Islet precursor cell (in vitro differentiated cells): ENCODE results near the gene TOMM7.

Experiments
- DNase-seq: peaks from one replicate; pipeline ENCODE4 v3.0.0-alpha.2; 2018

The TOMM7 gene

DNA sequence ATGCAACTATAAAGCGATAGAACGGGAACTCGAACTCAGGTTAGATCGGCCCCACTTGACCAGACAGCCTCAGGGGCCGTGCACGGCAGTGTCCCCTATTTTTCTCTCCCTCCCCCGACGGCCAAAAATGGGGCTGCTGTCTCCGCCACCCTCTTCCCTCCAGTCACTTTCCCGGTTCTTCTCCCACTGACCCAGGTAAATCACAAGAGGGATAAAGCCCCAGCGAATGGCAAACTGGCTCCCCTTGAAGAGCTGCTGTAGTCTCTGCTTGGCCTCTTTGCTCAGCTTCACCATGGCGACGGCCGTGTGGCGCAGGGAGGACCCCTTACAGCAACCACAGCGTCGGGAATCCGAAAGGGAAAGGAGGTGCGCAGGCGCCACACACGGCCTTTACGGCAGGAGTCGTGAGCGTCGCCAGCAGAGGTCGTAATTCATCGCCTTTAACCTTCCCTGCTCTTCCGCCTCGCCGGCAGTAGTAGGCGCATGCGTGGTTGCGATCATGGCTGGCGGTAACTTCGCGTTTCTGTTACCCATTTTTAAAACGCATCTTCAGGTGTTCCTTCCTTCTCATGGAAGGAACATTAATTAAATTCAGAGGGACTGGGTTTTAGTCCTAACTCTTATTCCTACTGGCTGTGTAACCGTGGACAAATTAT lies at the start of gene TOMM7:
Gene TOMM7, minus strand, starts transcription at position 364 of the 656 bp plus-strand sequence. Its CDS starts 70 bp downstream, at position 294.
- DNase-seq = peak; percentile 97

DNA sequence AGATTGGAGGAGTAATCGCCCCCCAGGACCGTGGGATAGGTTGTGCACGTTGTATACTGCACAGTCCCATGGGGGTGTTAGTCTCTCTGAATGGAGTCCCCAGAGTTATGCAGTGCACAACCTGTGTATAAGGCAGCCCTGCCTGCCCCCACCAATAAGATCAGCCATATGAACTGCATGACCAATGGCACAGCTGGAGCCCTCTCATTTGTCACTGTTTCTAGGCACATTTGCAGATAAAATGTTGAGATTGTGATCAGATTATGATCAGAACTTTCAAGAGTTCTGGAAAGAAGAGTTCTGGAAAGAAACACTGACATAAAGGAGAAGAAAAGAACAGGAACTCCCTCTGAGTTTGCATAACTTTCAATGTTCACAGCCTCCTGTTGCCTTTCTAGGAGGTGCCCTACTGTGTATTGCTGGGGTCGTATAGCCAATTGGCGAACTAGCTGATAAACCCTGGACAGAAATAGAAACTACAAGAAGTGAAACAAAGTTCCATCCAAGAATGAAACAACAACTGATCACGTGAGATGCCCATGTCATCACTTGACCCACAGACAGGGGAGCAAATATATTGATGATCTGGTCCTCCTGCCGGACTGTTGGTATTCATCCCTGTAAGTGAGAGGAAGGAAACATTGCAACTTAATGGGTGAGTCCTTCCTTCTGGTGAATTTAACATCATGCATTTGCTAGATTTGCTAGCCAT lies 49.6 kb upstream of the TOMM7 start:
- no peak for DNase-seq

DNA sequence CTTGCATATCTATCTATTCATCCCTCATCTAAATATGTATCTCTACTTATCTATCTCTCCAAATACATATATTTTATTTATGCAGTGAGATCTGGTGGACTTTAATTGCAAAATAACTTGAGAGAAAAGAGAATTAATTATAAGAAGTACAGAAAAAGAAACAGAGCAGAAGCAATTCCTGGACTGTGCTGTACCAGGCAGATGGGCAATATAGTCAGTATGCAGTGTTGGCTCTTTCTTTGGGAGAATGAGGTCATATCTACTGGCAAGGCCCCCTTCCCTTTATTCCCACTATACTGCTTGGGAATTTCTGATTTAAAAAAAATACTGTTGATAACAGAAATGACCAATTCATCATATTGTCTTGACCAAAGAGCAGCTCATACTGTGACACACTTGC lies 49.0 kb upstream of the TOMM7 start:
- no peak for DNase-seq

DNA sequence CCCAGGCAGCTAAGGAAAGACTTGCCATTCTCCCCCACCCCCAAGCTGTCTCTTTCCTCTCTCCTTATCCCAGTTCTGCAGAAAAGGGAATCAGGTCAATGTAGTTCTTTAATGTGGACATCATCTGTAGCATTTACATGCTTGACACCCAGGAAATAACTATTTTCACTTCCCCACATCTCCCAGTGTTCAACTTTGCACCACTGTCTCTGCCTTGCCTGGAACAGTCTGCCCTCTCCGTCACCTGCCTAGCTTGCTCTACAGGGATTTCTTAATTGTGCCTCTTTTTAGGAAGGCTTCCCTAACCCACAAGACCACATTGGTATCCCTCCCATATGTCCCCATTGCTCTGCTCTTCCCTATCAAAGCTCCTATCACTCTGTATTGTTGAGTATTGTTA lies 45.9 kb upstream of the TOMM7 start:
- no peak for DNase-seq

DNA sequence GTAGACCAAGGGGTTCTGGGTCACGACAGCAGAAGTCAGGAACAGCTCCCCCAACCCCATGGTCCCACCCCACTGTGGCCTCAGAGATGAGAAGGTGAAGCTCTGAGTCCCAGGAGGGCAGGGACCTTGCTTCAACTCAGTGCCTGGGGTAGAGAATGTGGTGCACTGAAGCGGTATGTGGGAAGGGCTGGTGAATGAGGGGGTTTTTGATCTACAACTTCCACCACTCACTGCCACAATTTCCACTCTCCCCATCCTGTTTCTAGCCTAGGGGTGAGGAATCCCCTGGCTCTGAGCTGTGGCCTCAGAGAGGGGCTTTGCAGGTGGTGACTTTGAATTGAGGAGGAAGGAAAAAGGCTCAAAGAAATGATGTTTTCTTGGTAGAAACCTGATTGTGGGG lies 44.9 kb upstream of the TOMM7 start:
- no peak for DNase-seq

DNA sequence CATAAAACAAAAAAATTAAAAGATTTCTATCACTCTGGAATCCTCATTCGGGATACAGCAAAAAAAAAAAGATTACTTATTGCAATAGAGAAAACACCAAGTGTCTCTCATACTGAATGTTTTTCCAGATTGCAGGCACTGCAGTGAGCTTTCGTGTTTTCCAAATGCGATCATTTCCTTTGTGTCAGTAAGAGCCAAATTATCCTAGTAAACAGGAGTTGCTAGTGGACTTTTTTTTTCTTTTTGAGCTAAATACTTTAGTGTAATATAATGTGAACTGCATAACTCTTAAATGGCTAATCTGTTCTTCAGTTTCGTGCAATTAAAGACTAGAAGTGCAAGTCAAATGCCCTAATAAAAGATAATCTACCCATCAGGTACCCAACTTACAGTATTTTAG lies 44.4 kb upstream of the TOMM7 start:
- no peak for DNase-seq

DNA sequence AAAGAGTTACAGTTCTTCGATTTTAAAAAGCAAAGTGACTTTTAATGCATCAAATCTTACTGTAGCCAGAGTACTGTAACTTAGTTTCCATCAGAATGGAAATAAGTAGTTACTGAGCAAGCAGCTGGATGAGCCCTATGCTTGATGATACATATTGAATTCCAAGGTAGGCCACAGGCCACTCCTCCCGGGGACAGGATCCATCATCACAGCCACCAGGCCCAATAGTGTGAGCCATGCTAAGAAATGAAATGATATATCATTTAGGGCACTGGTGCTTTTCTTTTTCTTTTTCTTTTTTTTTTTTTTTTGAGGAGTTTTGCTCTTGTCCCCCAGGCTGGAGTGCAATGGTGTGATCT lies 42.9 kb upstream of the TOMM7 start:
- peak; percentile 2 for DNase-seq

DNA sequence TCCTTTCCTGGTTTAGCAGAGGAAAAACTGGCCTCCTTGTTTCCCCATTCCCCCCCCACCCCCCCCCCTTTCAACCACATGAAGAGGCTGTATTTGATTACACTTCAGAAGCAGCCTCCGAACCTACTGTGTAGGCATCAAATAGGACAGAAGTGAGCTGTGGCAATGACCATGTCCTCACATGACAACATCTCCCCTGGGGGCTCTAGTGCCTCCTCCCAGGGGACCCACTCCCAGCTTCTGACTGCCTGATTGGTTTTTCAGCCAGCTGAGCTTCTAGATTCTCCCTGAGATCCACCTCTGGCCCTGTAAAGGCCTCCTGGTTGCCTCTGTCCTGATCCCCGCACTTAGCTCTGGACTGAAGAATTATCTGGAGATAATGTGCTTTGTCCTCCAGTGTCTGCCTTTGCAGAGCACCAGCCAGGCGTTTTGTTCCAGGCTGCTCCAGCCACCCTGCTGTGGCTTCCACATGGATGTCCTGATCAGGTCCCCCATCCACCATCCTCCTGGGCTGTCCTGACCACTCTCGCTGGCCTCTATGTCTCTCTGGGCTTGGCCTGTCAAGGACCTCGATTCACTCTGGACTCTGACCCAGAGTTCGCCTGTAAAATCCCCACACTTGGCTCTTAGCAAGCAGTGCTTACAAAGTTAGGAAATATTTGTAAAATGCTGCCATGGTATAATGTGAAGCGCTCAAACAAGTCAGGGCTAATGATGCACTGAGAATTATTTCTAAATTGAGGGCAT lies 42.4 kb upstream of the TOMM7 start:
- peak; percentile 55 for DNase-seq

DNA sequence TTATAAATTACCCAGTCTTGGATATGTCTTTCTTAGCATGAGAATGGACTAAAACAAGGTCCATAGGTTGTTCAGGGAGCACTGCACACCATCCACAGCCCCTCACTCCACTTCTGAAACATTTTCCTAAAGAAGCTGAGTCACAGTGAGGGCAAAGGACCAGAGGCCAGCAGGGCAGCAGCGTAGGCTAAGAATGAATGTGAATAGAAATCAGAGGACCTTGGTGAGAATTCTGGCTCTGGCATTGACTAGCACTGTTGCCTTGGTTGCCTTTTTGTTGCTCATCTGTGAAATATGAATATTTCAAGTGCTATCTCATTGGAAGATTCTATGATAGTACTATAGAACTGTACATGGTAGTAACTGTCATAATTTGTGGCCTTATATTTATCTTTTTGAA lies 41.7 kb upstream of the TOMM7 start:
- DNase-seq = no peak

DNA sequence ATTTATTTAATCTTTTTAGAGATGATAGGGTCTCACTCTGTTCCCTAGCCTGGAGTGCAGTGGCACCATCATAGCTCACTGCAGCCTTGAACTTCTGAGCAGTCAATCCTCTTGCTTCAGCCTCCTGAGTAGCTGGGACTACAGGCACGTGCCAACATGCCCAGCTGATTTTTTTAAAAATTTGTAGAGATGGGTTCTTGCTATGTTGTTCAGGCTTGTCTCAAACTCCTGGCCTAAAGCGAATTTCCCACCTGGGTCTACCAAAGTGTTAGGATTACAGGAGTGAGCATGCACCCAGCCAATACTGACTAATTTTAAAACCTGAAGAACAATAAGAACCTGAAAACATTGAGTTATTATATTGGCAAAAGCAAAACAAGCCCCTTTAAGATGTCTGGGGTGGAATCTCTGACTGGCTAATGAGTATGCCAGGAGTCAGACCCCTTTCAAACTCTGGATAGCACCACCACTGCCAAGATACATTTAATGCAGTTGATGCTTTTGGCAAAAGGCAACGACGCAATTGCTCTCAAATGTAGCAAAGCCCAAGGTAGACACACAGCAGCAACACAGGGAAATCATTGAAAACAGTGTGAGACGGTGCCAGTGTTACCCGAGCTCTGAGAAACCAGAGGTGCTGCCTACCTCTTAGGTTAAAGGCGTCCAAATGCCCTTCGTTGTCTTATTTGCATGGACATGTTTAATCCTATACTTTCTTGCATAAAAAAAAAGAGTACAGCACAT lies 40.7 kb upstream of the TOMM7 start:
- DNase-seq = peak; percentile 29

DNA sequence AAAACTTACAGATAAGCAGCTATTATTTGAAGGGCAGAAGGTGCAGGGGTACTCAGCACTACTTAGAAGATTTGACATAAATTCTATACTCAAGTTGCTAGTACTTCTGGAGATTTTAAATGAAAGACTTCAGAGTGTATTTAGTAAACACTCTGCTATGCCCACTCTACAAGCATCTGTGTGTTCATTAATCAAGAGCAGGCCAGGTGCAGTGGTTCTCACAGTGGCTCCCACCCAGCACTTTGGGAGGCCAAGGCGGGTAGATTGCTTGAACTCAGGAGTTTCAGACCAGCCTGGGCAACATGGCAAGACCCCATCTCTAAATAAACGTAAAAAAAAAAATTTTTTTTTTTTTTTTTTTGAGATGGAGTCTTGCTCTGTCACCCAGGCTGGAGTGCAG lies 38.9 kb upstream of the TOMM7 start:
- DNase-seq = peak; percentile 20

DNA sequence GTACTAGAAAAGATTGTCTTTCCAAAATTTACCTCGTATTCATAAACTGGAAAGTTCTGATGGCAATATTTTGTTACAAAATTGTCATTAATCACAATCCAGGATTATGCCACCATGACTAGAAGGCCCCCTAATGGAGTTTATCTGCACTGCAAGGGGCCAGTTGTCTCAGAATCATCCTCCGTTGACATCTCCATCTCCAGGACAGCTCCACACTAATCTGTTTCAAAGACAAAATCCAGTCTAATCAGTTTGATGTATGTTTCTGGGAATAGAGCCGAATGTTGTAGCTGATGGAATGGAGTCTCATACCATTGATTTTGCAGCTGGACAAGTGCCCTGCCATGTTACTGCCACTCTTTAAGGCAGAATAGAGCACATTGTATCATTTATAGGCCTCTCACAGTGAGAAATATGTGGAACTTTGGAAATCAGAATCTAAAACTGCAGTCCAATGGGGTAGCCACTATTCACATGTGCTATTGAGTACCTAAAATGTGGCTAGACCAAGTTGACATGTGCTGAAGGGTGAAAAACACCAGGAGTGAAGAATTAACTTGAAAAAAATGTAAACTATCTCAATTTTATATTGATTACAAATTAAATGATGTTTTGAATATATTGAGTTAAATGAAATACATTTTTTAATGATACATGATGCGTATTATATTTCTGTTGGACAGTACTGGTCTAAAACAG lies 38.3 kb upstream of the TOMM7 start:
- DNase-seq = peak; percentile 39

DNA sequence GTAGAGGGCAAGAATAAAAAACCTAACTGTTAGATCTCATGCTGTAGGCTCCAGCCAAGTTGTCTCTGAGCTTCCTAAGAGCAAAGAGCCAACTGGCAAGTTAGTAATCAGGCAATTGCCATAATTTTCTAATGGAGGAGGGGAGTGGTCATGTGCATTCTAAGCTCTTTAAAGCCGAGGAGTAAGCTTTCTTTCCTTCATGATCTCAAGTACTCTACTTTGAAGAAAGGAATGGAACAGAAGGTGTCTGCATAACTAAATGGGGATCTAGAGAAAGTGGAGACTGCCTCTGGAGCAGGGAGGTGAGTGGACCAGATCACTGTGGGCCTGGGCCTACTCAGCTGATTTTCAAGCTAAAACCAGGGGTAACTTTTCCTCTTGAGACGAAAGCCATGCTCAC lies 37.7 kb upstream of the TOMM7 start:
- no peak for DNase-seq

DNA sequence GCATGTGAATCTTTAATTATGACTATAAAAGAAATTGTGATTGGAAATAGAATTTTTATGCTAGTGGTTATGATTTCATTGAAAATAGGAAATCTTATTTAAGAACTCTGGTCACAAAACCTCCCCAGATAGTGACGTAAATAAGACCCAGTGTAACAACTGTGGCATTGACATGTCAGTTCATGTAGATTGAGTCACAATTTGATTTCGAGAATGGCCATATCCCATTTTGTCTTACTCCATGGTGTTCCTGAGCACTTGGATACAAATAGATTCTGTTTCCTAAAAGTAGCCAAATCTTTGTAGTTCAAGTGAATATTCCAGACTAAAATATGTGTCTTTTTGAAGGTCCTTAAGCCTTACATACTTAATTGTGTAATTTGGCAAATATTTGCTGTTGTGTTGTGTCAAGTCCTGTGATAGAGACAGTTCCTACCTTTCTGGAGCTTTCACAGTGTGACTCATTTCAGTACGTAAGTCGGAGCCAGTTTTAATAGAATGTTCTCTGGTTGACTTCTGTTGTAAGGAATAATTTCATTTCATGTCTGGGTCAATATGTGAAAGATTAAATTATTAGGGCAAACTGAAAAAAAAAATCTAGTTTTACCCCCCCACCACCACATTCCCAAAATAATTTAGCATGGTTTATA lies 37.1 kb upstream of the TOMM7 start:
- DNase-seq = peak; percentile 4

DNA sequence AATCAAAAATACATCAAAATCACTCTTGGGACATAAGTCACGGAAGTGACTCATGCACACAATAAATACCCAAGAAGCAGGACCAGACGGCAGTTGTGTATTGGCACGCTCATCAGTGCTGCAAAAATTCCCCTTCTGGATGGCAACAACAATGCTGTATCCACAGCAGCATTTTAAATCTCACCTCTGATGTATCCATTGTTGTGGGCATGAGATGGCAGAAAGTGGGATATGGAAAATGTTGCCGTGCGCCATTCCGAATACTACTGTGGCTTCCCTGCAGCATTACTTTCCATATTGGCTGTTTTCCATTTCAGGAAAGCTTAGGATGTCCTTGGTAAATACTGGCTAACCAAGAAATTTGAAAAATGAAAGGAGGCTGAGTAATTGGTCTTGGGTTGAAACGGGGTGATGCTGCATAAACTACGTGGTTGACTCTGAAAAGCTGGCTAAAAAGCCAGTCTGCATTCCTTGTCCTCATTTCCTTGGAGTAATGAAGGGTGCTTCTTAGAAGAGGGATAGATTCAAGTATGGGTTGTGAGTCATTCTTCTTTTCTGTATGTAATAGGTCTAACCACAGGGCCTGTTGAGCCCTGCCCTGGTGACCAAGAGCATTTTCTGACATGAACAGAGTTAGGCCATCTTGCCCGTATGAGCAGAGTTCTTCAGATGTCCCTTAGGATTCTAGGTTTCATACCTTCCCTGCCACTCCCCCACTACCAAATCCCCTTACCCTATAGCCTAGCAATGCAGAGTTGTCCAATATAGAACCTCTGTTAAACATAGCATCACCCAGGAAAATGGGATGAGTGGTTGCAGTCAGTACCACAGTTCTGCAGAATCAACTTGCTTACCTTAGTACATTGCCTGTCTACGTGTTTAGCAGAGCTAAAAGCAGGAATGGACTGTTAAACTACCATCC lies 36.3 kb upstream of the TOMM7 start:
- DNase-seq = peak; percentile 88

DNA sequence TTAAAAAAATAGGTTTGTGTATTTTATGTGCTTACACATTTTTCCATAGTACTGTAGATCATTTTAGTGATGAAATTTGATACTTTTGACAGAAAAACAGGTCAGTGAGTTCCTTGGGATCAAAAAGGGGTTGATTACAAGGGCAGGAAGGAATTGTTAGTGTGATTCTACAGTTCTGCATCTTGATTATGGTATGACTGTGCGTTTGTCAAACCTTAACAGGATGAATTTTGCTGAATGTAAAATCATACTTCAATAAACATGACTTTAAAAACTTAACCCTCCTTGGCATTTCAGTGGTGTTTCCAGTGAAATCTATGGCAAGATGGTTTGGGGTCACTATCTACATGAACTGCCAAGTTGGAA lies 35.6 kb upstream of the TOMM7 start:
- DNase-seq = no peak

DNA sequence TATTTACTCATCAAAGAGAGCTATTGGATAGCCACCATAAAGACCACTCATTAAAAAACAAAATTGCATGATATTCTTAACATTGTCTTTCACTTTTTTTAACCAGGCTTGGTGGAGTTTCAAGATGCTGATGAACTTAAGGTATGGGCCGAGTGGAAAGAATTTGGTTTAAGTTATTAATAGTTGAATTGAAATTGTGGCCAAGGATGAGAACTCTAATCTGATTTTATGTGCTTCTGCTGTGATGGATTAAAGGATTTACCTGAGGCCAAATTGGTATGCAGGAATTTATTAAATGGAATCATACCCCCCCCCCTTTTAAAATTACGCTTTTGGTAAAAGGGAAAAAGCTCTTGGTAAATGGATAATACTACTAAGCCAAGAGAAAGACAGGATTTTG lies 33.8 kb upstream of the TOMM7 start:
- DNase-seq = no peak

DNA sequence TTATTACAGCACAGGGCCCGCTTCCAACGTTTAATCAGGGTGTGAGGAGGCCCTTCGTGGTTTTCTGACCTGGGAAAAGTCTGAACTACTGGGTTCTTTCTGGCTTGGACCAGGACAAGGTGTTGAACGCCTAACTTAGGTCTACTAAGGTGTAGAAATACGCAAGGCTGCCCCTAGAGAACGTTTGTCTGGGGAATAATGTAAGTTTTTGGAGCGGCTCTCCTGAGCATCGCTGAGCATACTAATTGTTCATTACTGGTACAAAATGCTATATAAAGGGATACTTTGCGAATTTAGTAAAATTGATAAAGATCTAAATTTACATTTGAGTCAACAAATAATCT lies 32.4 kb upstream of the TOMM7 start:
- DNase-seq = no peak

DNA sequence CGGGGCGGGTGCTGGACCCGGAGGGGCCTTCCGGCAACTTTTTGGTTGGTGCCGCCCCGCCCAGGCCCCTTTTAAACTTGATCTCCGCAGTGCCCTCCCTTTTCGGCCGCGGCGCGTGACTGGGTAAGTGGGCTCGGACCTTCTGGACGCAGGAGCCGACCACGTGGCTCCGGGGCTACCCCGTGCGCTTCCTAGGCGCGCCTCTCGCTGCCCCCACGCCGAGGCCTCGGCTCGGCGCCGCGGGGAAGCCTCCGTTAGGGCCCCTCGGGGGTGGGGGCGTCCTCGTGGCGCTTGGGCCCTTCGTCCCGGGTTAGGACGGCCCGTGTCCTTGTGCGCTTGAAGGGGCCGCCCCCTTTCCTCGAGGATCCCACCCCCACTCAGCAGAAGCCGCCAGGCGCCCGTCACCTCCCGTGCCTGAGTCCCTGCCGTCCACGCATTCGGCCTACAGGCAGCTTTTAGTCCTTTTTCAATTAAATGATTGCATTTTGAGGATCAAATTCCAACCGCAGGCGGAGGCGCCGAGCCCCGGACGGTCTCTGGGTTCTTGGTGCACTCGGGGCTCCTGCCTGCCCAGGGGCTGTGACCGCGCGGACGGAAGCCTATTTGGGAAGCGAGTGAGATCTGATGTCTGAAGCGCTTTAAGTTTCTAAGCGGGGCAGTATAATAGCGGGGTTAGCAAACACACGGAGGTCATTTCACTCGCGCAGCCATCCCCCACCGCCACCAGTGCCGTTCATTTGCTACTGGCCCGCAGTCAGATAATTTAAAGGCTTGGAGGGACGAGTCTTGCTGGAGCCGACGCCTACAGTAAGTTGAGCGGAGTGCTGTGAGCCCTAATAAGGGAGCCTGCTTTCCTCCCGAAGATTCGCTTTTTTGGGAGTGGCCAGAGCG lies 31.8 kb upstream of the TOMM7 start:
- DNase-seq = peak; percentile 93

DNA sequence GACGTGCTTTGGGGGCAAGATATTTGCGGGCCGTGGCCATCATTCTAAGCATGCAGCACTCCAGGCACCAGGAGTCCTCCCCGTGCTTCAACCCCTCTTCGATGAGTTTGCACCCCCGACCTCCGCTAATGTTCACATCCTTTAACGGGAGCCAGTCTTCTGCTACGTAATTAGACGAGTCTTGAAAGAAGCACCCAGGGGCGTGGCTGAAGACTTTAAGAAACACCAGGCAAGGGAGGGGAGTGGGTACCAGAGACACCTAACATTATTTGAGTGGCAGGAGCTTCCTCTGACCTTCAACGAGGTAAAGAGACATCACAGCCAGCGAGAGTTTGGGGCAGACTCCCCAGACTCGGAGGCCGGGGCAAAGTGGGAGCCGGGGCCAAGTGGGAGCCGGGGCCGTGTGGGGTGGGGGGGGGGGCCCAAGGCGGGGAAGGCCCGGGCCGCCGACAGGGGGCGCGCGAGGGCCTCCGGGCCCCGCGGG lies 31.1 kb upstream of the TOMM7 start:
- no peak for DNase-seq
